Stimulated activated CD4-positive, alpha-beta T cell treated with anti-CD3 and anti-CD28 coated beads, TNF-alpha, amount 100 ng/mL, for 48 hours (primary cell): ENCODE results near the gene XPNPEP1.

Experiments used
- DNase-seq, 3 donors: peaks; one replicate each; pipeline ENCODE4 v3.0.0-alpha.2; 2020; ENCODE audit warnings: low read depth in 3 of 3

Gene XPNPEP1

GRCh38 chr10:109947111-109947920 lies 24.0 kb upstream of the XPNPEP1 start:
- DNase-seq, result no peak

- DNase-seq, result no peak
These were observed 23.4 kb upstream of the XPNPEP1 start for GRCh38 chr10:109946680-109947079.

GRCh38 chr10:109945473-109946177 lies 22.3 kb upstream of the XPNPEP1 start:
- DNase-seq, result no peak

- no peak for DNase-seq
These were observed 21.3 kb upstream of the XPNPEP1 start for GRCh38 chr10:109944613-109945012.

- no peak for DNase-seq
These were observed 18.0 kb upstream of the XPNPEP1 start for GRCh38 chr10:109941236-109941862.

GRCh38 chr10:109940553-109940952 lies 17.2 kb upstream of the XPNPEP1 start:
- DNase-seq, result no peak

- no peak for DNase-seq
These were observed 16.8 kb upstream of the XPNPEP1 start for GRCh38 chr10:109940117-109940516.

GRCh38 chr10:109939315-109939961 lies 16.1 kb upstream of the XPNPEP1 start:
- no peak for DNase-seq

- DNase-seq, result no peak
These were observed 14.3 kb upstream of the XPNPEP1 start for GRCh38 chr10:109937460-109938065.

GRCh38 chr10:109934958-109935793 lies 11.9 kb upstream of the XPNPEP1 start:
- DNase-seq, result no peak

- no peak for DNase-seq
These were observed 10.8 kb upstream of the XPNPEP1 start for GRCh38 chr10:109933984-109934565.

GRCh38 chr10:109932968-109933367 lies 9.7 kb upstream of the XPNPEP1 start:
- DNase-seq, result no peak

- DNase-seq, result no peak
These were observed 9.1 kb upstream of the XPNPEP1 start for GRCh38 chr10:109932391-109932790.

GRCh38 chr10:109931163-109931562 lies 7.9 kb upstream of the XPNPEP1 start:
- no peak for DNase-seq

- no peak for DNase-seq
These were observed 6.3 kb upstream of the XPNPEP1 start for GRCh38 chr10:109929501-109930219.

- DNase-seq, result no peak
These were observed 5.2 kb upstream of the XPNPEP1 start for GRCh38 chr10:109928475-109928891.

- no peak for DNase-seq
These were observed 3.5 kb upstream of the XPNPEP1 start for GRCh38 chr10:109926825-109927224.

GRCh38 chr10:109926061-109926745 lies 2.9 kb upstream of the XPNPEP1 start:
- DNase-seq, result no peak

- no peak for DNase-seq
These were observed 1.8 kb upstream of the XPNPEP1 start for GRCh38 chr10:109924967-109925620.
